Stomach (tissue), 9 donors: ENCODE measurements around the gene ERFL. TPM values are rescaled to one million over a fixed set of nuclear protein-coding genes. Genes with fewer than 3 reads are reported as not detected.
"Not testable (repeated sequence)": the region's sequence is repeated elsewhere in the genome, so short reads cannot be mapped to it uniquely, and the experiment has no call there.

Experiments used
- DNase-seq, 2 donors: peaks; one replicate each; pipeline versions ENCODE4 v3.0.0 to v3.0.0-alpha.2; 2013 to 2019
- H3K27ac ChIP-seq, 5 donors: fragments of 200-600 bp in 4 of 5; sonication (generic) in 4 of 5; one replicate each; pipeline ENCODE4 v1.5.1; 2013 to 2019; ENCODE audit warnings: mild to moderate bottlenecking in 1 of 5, moderate library complexity in 1 of 5
- H3K27me3 ChIP-seq, 3 donors: fragments of 200-600 bp; sonication (generic); one replicate each; pipeline ENCODE4 v1.5.1; 2017 to 2019; ENCODE audit warnings: mixed run types in 1 of 3
- H3K36me3 ChIP-seq, 4 donors: fragments of 200-600 bp; sonication (generic); 1 replicate in 3 of 4; 2 replicates in 1 of 4; pipeline ENCODE4 v1.5.1; 2016 to 2019
- H3K4me1 ChIP-seq, 4 donors: fragments of 200-600 bp; sonication (generic); one replicate each; pipeline ENCODE4 v1.5.1; 2016 to 2019
- H3K4me3 ChIP-seq, 4 donors: fragments of 200-600 bp; sonication (generic) in 3 of 4; one replicate each; pipeline ENCODE4 v1.5.1; 2016 to 2019; ENCODE audit warnings: mild to moderate bottlenecking in 1 of 4
- H3K9me3 ChIP-seq, 4 donors: fragments of 200-600 bp; sonication (generic); one replicate each; pipeline ENCODE4 v1.5.1; 2016 to 2019
- EP300 ChIP-seq: sonication (generic); formaldehyde crosslinking; IDR thresholded peaks from one replicate; pipeline ENCODE4 v1.6.1; 2017; ENCODE audit warnings: antibody characterized with exemption
- POLR2A ChIP-seq, 4 donors: fragments of 450-650 bp; IDR thresholded peaks; one replicate each; pipeline ENCODE4 v1.6.1; 2016; ENCODE audit warnings: antibody characterized with exemption in 4 of 4, control low read depth in 2 of 4, mild to moderate bottlenecking in 1 of 4, moderate library complexity in 1 of 4
- POLR2AphosphoS5 ChIP-seq, 3 donors: sonication (generic); formaldehyde crosslinking; IDR thresholded peaks; one replicate each; pipeline ENCODE4 v1.6.1; 2016; ENCODE audit warnings: antibody characterized with exemption in 3 of 3
- WGBS, 5 donors: extraction: QIAGEN DNeasy Blood & Tissue Kit in 3 of 5; methylation state at CpG; one replicate each; pipeline versions ENCODE4 v1.1.5 to v1.1.7; 2013 to 2018; 5-methylcytosine and 5-hydroxymethylcytosine counted together
- intact Hi-C: fragments of 100-400 bp; cut with DNase I; formaldehyde crosslinking; loops from one replicate; pipeline ENCODE4 v1.15.1; 2023; ENCODE audit warnings: low total_unique reads
- polyA plus RNA-seq, 3 donors: library from polyadenylated mRNA; stranded (reverse); fragments of 200-250 nt; gene quantifications; one replicate each; pipeline ENCODE4 v1.2.3, GENCODE V29; 2013
- total RNA-seq, 5 donors: library from RNA; depleted of rRNA; stranded (reverse); fragments of >200 nt; gene quantifications; one replicate each; pipeline versions ENCODE4 v1.1.0 to v1.2.3, GENCODE V29; 2014 to 2016
- TF ChIP-seq, protein P1 (sequence below), 7 experiments: fragments of 450-650 bp in 4 of 7; fragments of 200-600 bp in 3 of 7; sonication (generic) in 3 of 7; IDR thresholded peaks; one replicate each; pipeline ENCODE4 v1.5.1; 2016 to 2019; ENCODE audit warnings: antibody characterized with exemption in 7 of 7, control low read depth in 2 of 7, mild to moderate bottlenecking in 1 of 7
- donor health status: healthy with polysubstance abuse.
- donor health status: Bipolar disorder and iron deficiency.
- donor health status: healthy.

The ERFL gene
- total and polyA plus RNA-seq, 8 donors, result 0.25 TPM; not detected in 7

DNA sequence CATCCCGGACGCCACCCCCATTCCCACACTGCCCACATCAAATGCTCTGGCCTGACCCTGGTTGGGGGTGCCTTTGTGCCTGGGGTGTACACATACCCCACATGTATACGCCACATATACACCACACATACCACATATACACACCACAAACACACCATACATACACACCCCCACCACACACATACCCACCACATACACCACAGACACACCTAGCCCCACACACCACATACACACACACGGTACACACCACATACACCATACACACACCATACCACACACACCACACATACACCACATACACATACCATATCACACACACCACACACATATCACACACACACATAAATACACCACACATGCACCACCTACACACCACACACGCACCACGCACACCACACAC lies 10.2 kb downstream of the ERFL start:
- DNase-seq, result no peak
- Histone ChIP-seq H3K27me3 (peaks cover 18 to 98% (median 84%) of the 10 kb centered on the region in 3 donors), H3K4me1 (peaks cover 3 to 23% (median 20%) of the 10 kb centered on the region in 4 donors), H3K9me3 (no peaks in the 10 kb centered on the region), H3K27ac (no peak overlapping the region), H3K36me3 (no peaks in the 10 kb centered on the region), H3K4me3 (no peak overlapping the region)
- WGBS, 5 donors, result 71 to 91% (median 79%) methylated on average over 4 to 6 of the region's 6 CpGs
- TF ChIP-seq, protein P1, sequence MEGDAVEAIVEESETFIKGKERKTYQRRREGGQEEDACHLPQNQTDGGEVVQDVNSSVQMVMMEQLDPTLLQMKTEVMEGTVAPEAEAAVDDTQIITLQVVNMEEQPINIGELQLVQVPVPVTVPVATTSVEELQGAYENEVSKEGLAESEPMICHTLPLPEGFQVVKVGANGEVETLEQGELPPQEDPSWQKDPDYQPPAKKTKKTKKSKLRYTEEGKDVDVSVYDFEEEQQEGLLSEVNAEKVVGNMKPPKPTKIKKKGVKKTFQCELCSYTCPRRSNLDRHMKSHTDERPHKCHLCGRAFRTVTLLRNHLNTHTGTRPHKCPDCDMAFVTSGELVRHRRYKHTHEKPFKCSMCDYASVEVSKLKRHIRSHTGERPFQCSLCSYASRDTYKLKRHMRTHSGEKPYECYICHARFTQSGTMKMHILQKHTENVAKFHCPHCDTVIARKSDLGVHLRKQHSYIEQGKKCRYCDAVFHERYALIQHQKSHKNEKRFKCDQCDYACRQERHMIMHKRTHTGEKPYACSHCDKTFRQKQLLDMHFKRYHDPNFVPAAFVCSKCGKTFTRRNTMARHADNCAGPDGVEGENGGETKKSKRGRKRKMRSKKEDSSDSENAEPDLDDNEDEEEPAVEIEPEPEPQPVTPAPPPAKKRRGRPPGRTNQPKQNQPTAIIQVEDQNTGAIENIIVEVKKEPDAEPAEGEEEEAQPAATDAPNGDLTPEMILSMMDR (IDR thresholded peaks at IDR 0.05), result no peak
- TF ChIP-seq EP300, result no peak
- TF ChIP-seq POLR2A (IDR thresholded peaks at IDR 0.05), result no peak
- TF ChIP-seq POLR2AphosphoS5 (IDR thresholded peaks at IDR 0.05), result no peak
- intact Hi-C loops, result no loop called here

GRCh38 chr19:41917676-41918075 lies 10.6 kb downstream of the ERFL start:
- no peak overlapping the region for H3K4me3 ChIP-seq
- H3K27ac ChIP-seq, result no peak overlapping the region
- intact Hi-C loops, result no loop called here
- H3K36me3 ChIP-seq, result no peaks in the 10 kb centered on the region
- H3K9me3 ChIP-seq, result no peaks in the 10 kb centered on the region
- WGBS, 5 donors, result 34 to 50% (median 40%) methylated on average over 3 to 12 of the region's 12 CpGs
- TF ChIP-seq POLR2AphosphoS5 (IDR thresholded peaks at IDR 0.05) (no peak), EP300 (no peak), POLR2A (IDR thresholded peaks at IDR 0.05) (no peak)
- TF ChIP-seq, protein P1 (IDR thresholded peaks at IDR 0.05), result no peak
- H3K27me3 ChIP-seq, result peaks cover 18 to 98% (median 84%) of the 10 kb centered on the region in 3 donors
- no peak for DNase-seq
- peaks cover 5 to 27% (median 24%) of the 10 kb centered on the region in 4 donors for H3K4me1 ChIP-seq

DNA sequence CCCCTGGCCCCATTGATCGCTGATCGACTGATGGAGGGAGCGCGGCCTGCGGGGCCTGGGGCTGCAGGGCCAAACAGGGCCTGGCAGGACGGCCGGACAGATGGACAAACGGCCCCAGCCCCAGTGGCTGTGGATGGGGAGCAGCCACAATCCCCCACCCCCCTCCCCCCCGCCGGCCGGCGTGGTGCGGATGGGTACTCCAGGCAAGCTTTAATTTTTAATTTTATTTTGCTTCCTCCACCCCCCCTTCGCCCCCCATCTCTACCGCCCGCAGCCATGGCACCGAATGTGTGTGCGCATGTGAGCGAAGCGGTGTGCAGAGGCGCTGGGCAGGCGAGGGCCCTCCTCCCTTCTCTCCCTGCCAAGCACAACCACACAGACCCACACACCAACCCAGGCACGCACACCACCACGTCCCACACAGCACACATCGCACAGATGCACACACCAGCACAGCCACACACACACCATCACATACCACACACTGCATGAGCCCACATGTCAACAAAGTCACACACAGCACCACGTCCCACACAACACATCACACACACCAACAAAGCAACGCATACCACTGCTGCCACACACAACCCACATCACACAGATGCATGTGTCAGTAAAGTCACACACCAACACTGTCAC lies 12.4 kb downstream of the ERFL start:
- DNase-seq, result no peak
- no peak overlapping the region for H3K4me3 ChIP-seq

DNA sequence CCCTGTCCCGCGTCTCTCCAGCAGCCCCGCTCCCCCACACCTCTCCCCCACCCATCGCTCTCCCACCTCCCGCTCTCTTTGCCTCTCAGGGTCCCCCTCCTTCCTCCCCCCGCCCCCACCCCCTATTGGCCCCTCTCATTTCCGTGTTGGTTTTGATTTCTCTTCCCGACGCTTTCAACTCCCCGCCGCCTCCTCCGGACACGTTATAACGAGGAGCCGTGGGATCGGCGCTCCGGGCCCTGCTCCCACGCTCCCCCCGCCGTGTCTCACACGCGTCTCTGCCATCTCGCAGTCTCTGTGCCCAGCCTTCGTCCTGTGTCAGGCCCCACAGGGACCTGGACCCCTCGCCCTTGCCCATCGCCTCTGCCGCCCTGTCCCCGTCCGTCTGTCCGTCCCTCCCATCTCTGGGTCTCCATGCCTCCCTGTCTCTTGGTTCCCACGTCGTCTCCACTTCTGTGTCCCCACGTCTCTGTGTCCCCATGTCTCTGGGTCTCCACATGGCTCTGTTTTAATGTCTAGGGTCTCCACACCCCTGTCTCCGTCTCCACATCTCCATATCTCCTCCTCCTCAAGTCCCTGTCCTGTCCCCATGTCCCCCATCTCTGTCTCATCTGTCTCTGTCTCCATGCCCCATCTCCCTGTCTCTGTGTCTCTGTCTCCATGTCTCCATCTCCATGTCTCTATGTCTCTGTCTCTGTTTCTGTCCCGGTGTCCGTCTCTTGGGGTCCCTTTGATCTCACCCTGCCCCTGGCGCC lies 13.1 kb downstream of the ERFL start:
- no peaks in the 10 kb centered on the region for H3K9me3 ChIP-seq
- peaks cover 5 to 31% (median 23%) of the 10 kb centered on the region in 4 donors for H3K4me1 ChIP-seq
- peaks cover 7 to 98% (median 77%) of the 10 kb centered on the region in 3 donors for H3K27me3 ChIP-seq
- intact Hi-C loops, result no loop called here
- H3K4me3 ChIP-seq, result no peak overlapping the region
- TF ChIP-seq POLR2A (IDR thresholded peaks at IDR 0.05), result no peak
- TF ChIP-seq, protein P1 (IDR thresholded peaks at IDR 0.05), result no peak
- no peak for TF ChIP-seq POLR2AphosphoS5 (IDR thresholded peaks at IDR 0.05)
- TF ChIP-seq EP300, result no peak
- 5 to 6% (median 5%) methylated on average over 36 to 38 of the region's 38 CpGs for WGBS, 5 donors
- H3K27ac ChIP-seq, result no peak overlapping the region
- DNase-seq, result no peak
- no peaks in the 10 kb centered on the region for H3K36me3 ChIP-seq

More for the DNA sequence above, 12.4 kb downstream of the ERFL start:
- peaks cover 5 to 33% (median 25%) of the 10 kb centered on the region in 4 donors for H3K4me1 ChIP-seq
- TF ChIP-seq POLR2AphosphoS5 (IDR thresholded peaks at IDR 0.05), result no peak
- H3K27me3 ChIP-seq, result peaks cover 7 to 98% (median 84%) of the 10 kb centered on the region in 3 donors
- H3K9me3 ChIP-seq, result no peaks in the 10 kb centered on the region
- no peaks in the 10 kb centered on the region for H3K36me3 ChIP-seq
- H3K27ac ChIP-seq, result no peak overlapping the region
- 15 to 39% (median 30%) methylated on average over 26 to 27 of the region's 27 CpGs for WGBS, 5 donors
- intact Hi-C loops, result no loop called here

- H3K9me3 ChIP-seq, H3K4me3 ChIP-seq, intact Hi-C loops, DNase-seq, H3K36me3 ChIP-seq, H3K27ac ChIP-seq: not testable (repeated sequence)
- 3 to 18% (median 6%) methylated on average over 4 to 5 of the region's 5 CpGs for WGBS, 5 donors
- H3K4me1 ChIP-seq, result peaks cover 5 to 31% (median 23%) of the 10 kb centered on the region in 4 donors
- H3K27me3 ChIP-seq, result peaks cover 7 to 95% (median 72%) of the 10 kb centered on the region in 3 donors
Observed at GRCh38 chr19:41914424-41914834, 13.8 kb downstream of the ERFL start.
